Stimulated activated CD8-positive, alpha-beta memory T cell treated with anti-CD3 and anti-CD28 coated beads, Interleukin-12 subunit alpha, Interleukin-12 subunit beta, amount 100 ng/mL, for 1 hour (primary cell): ENCODE measurements around the gene CD99.
"Not testable (repeated sequence)": the region's sequence is repeated elsewhere in the genome, so short reads cannot be mapped to it uniquely, and the experiment has no call there.

Experiments used
- DNase-seq: peaks from one replicate; pipeline ENCODE4 v3.0.0-alpha.2; 2020; ENCODE audit warnings: low read depth

The CD99 gene

DNA sequence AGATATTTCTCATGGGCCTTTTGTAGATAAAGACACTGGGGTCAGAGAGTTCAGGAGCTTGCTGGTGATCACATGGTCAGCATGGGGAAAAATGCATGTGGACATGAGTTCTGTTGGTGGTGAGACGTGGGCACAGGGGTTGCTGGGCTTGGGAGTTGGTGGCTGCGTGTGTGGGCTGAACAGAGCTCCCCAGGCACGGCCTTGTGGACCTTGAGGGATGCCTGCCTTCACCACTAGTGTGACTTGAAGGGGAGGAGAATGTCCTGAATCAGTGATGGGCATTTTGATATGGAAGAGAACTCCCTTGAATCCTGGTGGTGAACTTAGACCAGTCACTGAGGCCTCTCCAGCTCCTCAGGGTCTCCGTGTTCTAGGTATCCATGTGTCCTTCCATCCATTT is 8.9 kb downstream of the CD99 start:
- no peak for DNase-seq

DNA sequence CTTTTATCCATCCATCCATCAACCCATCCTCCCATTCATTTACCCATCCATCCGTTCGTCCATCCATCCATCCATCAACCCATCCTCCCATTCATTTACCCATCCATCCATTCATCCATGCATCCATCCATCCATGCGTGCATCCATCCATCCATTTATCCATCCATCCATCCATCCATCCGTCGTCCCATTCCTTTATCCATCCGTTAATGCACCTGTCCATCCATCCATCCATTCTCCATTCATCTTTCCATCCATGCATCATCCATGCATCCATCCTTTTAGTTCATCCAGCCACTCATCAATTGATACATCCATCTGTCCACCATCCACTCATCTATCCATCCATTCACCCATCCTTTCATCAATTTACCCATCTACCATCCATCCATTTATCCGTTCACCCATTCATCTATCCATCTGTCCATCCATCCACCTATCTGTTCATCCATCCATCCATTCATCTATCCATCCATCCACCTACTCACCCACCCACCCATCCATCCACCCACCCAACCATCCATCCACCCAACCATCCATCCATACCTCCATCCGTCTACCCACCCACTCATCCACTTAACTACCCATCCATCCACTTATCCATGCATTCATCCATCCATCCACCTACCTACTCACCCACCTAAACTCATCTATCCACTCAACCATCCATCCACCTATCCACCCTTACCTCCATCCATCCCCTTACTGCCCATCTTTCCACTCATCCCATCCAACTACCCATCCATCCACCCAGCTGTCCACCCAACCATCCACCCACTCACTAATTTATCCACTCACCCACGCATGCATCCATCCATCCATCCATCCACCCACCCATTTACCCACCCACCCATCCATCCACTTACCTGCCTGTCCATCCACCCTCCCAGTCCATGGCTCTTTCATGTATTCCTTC is 9.6 kb downstream of the CD99 start:
- DNase-seq: no peak

DNA sequence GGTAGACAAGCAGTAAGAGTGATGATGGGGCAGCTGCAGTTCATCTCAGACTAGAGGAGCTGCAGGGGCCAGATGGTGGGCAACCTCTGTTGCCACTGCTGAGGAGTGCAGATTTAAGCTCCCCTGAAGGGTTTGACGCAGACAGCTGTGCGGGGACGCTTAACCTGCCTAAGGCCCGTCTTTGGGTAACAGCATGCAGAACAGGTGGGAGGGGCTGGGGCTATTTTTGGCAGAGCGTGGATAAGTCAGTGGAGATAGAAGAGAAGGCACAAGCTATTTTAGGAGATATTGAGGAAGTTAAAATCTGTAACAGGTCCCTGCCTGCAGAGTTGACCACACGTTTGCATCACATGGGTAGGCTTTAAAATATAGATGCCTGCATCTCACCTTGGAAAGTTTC is 10.5 kb downstream of the CD99 start:
- no peak for DNase-seq

DNA sequence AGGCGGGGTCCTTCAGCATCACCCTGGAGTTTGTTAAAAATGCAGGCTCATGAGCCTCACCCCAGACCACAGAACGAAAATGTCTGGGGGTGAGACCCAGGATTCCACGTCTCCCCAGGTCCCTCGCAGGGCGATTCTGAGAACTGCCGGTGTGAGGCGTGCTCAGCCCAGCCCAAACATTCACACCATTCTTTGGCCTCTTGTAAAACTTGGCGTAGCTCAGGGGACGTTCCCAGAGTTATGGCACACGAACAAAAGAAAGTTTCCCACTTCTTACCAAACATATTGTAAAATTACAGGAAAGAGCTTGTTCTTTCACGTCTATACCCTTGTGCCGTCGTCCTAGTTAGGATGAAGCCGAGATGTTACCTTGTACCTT is 12.9 kb downstream of the CD99 start:
- DNase-seq: no peak

DNA sequence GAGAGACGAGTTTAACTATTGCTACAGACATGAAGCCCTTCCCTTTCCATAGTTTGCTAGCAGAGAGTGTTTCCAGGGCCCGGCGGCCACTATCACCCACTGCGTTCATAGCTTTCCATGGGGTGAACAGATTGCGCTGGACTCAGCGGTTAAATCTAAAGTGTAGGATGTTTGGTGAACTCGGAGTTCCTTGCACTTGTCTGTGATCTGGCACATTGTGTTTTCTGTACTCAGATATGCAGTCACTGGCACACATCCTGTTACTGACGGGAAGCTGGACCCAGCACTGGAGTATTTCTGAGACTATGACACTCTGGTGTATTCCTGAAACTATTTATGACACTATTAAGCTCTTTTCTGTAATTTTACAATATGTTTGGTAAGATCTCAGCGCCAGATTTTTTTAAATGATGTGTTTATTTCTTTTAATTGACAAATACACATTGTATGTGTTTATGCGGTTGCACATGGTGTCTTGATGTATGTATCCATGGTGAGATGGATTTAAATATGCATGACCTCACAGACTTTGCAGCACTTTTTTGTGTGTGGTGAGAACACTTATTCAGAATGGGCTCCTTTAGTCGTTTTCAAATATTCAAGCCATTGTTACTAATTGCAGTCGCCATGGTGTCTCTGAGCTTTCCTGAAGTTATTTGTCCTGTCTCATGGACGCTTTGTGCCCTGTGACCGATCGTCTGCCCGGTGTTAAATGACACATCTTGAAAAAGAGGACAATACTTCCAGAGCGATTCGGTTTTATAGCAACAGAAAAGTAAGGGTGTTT is 14.1 kb downstream of the CD99 start:
- no peak for DNase-seq

DNA sequence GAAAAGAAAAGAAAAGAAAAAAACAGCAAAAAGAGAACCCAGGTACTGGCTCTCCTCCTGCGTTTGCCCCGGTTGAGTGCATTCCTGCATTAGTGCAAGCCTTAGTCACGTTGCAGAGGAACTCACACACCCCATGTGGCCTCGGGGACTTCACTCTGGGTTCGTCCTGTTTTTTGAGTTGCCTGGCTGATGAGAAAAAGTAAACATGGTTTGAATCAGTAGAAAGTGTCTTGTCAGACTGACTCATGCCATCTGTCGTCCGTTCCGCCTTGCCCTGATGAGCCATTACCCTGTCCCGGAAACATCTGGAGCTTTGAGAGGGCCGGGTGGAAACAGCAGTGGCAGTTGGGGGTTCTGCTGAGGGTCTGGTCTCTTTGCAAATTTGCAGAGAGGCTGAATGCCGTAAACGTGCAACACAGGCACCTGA is 16.3 kb downstream of the CD99 start:
- peak; percentile 43 for DNase-seq

DNA sequence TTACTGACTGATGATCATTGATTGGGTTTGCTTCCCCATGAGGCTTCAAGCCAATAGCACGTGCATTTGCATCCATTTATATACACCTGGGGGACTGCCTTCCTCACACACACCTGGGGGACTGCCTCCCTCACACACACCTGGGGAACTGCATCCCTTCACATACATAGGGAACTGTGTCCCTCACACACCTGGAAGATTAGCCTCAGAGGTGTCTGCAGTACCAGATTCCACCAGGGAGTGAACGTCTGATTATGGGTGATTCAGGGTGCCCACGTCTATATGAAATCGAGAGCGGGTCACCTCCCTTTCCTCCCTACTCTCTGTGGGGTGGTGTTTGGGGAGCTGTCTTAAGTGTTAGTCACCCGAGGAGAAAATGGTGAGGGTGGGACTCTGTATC is 16.9 kb downstream of the CD99 start:
- no peak for DNase-seq

DNA sequence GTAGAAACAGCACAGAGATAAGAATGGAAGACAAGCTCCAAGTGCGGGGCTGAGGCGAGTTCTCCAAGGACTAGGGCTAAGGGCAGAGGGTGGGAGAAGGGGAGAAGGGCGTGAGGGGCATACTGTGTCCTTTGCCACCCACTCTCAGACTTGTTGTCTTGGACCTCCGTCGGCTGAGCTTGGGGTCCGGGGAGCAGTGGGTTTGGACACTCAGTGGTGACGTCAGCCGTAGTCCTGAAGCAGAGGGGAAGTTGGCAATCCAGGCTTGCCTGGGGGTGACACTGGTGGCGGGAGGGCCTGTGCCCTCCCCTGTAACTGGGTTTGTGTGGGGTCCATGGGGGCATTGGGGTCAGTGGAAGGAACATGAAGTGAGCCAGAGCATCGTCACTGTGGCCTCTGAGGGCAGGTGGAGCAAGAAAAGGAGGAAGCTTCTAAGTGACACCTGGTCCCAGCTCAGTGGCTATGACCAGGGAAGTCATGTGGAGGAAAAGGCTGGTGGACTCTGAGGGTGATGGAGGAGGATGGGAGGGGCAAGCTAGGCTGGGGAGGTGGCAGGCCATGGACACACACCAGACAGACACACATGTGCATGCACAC is 17.6 kb downstream of the CD99 start:
- DNase-seq: no peak

DNA sequence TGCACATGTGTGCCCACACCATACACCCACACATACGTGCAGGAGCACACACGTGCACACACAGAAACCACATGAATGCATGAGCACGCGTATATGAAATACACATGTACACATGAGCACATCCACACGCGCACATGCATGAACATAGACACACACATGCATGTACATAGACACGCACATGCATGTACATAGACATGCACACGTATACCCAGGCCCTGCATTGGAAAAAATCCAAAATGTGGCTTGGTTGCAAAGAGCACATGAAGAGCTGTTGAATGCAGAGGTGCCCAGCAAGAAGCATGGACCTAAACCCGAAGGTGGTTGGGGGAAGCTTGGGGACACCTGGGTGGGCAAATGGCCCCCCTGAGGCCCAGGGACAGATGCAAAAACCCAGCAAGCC is 18.5 kb downstream of the CD99 start:
- DNase-seq: no peak

DNA sequence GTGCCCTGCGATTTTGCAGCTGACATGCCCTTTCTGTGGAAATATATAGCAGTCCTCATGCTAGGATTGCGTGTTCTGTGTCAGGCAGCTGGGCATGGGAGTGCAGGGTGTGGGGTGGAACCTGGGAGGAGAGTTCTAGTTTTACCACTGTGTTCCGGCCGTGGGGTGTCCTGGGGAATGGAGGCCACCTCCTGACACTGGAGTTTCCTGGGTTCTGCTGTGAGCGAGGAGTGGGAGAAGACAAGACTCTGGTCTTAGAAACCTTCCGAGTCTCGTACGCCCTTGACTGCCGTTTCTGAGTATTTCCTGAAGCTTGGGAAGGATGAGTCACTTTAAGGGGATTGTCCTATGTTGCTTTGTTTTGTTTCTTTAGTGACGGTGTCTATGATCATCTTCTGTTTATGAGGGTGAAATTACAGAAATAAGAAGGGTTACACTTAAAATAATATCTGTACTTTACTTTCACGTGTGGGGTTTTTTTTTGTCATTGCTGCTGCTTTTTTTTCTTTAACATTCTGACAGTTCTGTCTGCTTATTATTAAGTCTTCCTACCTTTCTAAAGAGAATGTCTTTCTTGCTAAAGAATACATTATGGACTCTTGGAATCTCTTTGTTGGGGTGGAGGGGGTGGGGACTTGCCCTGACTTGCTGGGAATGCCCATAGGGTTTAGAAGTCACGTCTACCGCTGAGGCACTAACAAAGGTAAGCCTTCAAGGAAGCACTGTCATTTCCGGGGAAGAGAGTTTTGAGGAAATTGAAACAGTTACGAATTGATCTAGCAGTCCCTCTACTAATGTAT is 19.1 kb downstream of the CD99 start:
- DNase-seq: no peak

DNA sequence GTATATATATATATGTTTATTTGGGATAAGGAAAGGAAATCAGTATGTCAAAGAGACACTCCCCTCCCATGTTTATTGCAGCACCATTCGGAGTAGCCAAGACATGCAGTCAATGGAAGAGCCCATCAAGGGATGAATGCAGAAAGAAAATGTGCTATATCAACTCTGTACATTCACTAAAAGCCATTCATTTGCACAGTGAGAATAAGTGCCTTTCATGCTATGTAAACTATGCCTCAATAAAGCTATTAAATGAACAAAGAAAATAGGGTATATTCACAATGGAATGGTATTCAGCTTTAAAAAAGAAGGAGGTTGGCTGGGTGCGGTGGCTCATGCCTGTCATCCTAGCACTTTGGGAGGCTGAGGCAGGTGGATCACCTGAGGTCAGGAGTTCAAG is 20.3 kb downstream of the CD99 start:
- no peak for DNase-seq

DNA sequence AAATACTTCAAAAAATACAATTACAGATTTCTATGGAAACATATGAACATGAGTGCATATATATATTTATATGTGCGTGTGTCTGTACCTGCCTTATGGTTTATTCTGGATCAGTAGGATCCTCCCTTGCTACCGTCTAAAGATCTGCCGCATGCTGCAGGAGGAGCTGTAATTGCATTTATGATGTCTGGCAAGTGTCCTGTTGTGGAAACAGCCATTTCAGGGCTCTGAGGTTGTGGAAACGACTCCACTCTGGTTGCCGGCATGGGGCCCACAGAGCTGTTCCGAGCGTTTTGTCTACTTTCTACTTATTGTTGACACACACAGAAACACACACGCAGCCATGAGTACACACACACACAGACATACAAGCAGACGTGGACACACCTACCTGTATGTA is 21.3 kb downstream of the CD99 start:
- DNase-seq: no peak

DNA sequence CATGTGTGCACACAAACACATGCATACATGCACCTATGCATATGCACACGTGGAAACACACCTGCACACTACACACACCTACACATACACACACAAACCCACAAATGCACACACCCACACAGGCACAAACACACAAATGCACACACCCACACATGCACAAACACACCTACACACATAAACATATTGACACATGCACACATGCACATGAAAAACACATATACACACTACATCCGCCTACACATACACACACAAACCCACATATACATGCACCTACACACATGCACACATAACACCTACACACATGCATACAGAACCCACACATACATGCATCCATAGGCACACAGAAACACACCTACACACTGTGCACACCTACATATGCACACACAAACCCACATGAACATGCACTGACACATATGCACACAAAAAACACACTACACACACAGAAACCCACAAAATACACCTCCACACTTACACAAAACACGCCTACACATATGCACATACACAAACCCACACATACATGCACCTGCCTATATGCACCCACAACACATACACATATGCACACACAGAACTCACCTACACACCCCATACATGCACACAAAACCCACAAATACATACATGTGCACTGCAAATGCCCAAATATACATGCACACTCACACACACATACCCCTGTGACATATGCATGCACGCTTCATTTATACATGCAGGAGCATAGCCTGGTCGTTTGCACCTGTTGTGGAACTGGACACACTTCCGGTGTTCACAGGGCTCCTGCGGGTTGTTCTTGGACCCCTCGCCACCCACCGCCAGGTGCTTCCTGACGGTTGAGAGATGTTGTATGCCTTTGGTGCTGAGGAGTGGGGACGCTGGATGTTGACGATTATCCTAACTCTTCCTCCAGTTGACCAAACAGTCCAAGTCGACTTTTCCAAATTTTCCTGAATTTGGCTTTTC is 22.1 kb downstream of the CD99 start:
- no peak for DNase-seq

DNA sequence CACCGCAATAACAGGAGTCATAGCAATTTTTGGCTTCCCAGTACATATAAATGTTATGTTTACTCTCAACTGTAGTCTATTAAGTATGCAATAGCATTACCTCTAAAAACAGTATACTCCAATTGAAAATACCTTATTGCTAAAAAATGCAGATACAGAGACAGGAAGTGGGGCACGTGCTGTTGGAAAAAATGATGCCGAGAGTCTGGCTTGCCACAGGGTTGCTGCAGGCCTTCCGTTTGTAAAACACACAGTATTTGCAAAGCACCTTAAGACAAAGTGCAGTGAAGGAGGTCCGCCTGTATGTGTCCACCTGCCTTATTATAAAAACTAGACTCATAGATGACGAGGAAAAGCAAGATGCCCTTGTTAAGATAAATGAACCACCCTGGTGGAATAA is 23.5 kb downstream of the CD99 start:
- DNase-seq: no peak

DNA sequence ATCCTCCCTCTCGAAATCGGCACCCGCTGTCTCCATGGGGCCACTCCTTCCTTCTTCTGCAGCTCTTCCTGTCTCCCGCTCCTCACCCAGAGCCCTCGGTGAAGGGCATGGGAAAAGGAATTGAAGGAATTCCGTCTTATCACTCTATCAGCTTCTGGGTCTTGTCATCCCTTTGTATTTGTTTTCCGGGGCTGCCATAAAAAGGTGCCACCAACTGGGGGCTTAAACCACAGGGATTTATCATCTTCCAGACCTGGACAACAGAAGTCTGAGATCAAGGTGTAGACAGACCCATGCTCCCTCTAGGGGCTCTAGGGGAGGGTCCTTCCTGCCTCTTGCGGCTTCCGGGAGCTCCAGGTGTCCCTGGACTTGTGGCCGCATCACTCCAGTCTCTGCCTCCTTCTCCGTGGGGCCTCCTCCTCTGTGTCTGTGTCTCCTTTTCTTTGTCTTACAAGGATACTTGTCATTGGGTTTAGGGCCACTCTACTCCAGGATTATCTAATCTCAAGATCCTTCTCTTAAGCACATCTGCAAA is 24.0 kb downstream of the CD99 start:
- no peak for DNase-seq

DNA sequence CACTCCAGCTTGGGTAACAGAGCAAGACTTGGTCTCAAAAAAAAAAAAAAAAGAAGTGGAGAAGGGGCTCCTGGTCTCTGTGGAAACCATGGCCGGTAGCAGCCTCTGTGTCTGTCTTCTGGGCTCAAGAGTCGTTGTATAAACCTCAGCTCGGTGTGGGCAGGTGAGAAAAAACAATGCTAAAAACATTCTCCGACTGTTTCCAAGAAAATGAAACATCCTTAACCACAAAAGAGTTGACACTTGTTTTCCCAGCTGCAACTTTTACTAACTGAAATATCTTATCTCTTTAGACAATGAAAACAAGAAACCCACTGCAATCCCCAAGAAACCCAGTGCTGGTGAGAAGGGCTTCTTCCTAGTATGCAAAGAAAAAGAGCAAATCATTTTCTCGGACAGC is 26.2 kb downstream of the CD99 start:
- DNase-seq: no peak

DNA sequence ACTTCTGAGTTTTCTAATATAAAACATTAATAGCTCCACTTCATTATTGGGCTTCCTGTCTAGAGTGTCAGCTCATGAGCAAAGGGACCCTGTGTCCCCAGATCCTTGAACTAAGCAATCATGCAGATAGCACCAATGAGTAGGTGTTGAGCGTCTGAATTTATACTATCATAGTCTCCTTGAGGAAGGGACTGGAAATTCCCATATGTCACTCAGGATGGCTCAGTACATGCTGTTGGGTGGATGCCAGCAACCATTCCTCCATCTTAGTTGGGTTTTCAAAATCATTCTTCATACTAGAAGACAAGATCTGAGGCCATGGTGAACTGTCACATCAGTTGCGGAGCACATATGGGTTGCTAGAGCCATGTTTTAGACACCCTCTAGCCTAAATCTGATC is 27.7 kb downstream of the CD99 start:
- no peak for DNase-seq

DNA sequence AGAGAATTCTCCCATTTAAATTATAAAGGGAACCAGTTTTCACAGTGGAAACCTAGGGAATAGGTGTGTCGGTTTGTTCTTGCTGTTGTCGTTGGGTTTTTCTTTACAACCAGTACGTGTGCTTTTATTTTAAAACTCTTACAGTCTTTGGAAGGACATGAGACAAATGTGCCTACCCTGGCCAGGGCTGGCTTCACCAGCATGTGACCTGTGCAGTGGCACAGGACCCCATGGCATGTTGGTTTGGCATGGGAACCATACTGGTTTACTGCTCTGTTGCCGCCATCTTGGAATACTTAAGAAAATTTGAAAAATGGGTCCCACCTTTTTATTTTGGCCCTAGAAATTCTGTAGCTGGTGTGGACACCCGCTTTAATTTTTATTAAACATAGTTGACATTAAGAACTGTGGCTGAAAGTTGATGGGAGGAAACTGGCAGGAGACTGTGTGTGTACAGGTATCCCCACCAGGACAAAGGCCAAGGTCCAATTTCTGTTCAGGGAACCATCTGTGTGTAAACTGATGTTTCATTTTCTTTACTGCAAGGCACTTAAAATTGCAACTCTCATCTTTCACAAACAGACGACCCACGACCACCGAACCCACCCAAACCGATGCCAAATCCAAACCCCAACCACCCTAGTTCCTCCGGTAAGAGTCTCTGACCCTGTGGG is 28.8 kb downstream of the CD99 start:
- no peak for DNase-seq

DNA sequence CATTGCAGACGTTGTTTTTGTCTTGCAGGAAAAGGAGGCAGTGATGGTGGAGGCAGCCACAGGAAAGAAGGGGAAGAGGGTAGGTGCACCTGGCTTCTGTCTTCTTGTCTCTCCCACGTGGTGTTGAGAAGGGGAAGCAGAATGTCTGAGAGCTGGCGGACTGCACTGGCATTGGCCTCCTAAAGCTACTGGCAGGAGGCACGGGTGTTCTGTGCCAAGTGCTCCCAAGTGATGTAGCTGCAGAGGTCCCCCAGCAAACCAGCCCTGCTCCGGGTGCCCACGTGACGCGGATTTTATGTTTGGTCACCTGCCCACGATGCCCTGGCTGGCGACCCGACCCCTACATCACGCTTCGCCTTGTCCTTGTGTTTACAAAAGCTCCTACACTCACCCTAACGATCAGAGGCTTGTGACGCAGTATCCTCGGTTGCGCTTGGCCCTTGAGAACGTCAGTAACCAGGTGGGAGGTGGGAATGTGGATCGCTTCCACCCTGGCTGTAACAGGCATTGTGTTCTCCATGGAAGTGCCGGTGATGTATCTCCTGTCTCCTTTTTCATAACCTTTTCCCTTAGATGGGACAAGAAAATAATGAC is 32.3 kb downstream of the CD99 start:
- DNase-seq: no peak

DNA sequence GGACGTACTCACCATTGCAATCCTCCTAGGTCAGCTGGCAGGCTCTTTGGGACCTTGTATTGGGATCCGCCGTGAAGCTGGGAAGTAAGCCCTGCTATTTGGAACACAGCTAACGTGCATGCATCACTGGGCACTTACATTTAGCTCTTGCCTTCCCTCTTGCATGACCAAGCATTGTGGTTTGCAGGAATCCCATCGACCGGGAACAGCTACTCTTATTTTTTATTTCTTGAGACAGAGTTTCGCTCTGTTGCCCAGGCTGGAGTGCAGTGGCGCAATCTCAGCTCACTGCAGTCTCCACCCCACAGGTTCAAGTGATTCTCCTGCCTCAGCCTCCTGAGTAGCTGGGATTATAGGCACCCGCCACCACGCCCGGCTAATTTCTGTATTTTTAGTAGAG is 36.2 kb downstream of the CD99 start:
- DNase-seq: not testable (repeated sequence)
